Dedifferentiated amniotic fluid mesenchymal stem cell (primary cell): ENCODE data around the gene LRFN5.
"Not testable (repeated sequence)": the region's sequence is repeated elsewhere in the genome, so short reads cannot be mapped to it uniquely, and the experiment has no call there.

Experiments used
- DNase-seq: peaks from one replicate; pipeline ENCODE4 v3.0.0-alpha.2; 2016; ENCODE audit errors: extremely low spot score

Gene LRFN5

DNA sequence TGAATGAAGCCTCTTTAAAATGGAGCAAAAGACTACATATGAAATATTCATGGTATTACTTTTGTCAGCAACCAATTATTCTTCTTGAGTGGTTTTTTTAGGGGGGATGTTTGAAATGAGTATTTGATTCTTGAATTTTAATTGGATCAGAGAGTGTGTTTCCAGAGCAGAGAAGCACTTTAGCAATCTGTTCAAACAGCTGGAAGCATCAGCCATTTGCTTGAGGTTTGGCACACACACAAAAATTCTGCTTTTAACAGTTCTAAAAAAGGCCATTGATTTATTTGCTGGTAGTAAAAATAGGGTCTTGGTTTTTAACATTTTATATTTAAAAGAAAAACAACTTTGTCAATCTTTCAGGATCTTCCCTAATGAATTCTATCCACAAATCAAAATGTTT, 292.7 kb downstream of the LRFN5 start:
- no peak for DNase-seq

DNA sequence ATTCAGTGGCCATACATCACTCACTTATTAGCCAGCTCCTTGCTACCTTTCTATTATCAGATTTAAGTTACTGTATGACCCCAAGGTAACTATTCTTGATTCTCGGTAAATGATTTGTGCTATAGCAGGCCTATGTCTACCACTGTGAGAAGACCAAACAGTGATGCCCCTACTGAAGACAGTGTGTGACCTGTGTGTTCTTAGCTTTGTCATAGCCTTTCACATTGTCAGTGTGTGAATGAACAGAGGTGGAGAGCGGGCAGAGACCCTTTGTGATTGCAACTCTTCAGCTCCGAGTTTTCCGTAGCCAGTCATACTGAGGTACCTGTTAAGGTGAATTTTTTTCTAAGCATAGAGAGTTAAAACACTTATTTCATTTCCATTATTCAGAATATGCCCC, 294.0 kb downstream of the LRFN5 start:
- DNase-seq = no peak

DNA sequence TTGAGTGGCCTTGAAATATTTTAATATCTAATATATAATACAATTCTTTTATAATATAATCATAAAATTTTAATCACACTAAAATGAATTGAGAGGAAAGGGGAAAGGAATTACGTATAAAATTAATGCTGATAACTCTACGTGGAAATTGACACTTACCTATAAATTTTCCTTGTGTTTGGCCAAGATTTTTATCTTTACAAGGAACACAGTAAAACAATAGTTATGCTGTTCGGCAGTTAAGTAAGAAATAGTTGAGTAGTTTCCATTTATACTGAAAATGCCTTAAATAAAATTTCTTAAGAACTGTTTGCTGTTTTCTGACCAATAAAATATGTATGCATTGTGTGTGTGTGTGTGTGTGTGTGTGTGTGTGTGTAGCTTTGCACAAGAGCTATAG, 294.4 kb downstream of the LRFN5 start:
- no peak for DNase-seq

DNA sequence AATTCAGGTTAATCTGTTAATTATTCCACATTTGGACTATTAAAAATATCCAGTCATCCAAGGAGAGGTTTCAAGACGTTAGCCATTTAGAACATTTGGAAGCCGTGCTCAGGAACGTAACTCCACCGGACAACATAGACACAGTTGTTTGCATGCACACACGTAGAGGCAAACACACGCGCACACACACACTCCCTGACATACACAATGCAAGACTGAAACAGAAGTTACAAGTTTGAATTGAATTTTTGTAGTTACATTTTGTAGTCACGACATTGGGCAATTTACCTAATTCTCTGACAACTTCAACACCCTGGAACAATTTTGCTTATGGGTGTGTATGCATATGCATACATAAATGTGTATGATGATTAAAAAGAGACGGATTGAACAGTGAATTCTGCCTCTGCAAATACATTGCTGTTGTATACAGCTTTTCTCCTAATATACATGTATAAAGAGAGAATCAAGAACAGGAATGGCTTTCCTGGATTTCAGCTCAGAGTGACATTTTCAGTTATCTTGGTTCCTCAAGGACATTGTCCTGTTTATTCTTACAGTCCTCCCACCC, 298.8 kb downstream of the LRFN5 start:
- no peak for DNase-seq

DNA sequence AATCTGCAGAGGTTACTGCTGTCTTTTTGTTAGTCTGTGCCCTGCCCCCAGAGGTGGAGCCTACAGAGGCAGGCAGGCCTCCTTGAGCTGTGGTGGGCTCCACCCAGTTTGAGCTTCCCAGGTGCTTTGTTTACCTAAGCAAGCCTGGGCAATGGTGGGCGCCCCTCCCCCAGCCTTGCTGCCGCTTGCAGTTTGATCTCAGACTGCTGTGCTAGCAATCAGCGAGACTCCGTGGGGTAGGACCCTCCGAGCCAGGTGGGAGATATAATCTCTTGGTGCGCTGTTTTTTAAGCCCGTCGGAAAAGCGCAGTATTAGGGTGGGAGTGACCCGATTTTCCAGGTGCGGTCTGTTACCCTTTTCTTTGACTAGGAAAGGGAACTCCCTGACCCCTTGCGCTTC, 304.5 kb downstream of the LRFN5 start:
- not testable (repeated sequence) for DNase-seq

DNA sequence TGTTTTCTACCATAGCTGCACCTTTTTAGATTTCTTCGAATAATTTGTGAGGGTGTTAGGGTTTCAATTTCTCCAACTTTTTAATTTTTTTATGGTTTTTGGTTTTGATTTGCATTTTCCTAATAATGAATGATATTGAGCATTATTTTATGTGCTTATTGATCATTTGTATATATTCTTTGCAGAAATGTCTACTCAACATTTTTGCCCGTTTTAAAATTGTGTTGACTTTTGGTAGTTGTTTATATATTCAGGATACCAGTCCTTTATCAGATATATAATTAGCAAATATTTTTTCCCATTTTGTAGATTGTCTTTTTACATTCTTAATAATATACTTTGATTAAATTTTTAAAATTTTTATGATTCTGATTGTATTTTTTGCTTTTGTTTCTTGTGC, 306.7 kb downstream of the LRFN5 start:
- DNase-seq = no peak

DNA sequence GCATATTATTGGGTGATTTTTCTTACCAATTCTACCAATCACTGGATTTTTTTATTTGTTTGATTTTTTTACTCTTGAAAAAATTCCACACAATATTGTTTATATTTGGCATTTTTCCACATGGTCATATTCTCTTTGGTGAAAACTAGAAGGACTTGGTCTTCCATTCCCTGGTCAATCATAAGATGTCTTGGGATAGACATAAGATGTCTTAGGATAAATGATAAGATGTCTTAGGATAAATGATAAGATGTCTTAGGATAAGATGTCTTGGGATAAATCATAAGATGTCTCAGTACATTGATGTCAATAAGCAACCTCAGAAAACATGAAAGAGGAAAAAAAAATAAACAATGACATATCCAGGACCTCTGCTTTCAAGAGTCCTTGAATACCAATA, 309.1 kb downstream of the LRFN5 start:
- no peak for DNase-seq

DNA sequence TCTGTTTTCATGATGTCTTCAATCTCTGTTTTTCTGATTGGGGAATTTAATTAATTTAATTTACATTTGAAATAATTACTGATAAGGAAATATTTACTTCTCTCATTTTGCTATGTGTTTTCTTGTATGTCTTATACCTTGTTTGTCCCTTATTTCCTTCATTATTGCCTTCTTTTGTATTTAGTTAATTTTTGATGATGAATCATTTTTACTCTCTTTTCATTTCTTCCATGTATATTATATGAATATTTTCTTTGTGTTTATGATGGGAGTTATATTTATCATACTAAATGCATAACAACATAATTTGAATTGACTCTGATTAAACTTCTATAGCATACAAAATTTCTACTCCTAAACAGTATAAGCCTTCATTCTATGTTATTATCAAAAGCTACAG, 309.6 kb downstream of the LRFN5 start:
- DNase-seq = no peak

DNA sequence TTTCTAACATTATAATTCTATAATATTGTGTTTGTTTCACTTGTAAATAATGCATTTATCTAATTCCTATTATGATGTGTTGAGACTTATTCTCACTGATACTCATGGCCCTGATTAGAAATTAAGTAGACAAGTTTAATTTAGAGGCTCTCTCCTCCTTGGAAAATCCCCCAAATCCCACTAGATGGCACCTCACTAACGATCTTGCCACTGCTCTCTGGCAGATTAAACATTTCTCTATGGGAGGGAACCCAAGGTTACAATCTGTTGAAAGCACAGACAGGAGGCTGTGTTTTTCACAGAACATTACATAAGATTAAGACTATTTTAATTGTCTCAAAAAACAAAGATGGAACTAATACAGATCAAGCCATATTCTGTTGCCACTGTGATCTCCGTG, 318.7 kb downstream of the LRFN5 start:
- no peak for DNase-seq

DNA sequence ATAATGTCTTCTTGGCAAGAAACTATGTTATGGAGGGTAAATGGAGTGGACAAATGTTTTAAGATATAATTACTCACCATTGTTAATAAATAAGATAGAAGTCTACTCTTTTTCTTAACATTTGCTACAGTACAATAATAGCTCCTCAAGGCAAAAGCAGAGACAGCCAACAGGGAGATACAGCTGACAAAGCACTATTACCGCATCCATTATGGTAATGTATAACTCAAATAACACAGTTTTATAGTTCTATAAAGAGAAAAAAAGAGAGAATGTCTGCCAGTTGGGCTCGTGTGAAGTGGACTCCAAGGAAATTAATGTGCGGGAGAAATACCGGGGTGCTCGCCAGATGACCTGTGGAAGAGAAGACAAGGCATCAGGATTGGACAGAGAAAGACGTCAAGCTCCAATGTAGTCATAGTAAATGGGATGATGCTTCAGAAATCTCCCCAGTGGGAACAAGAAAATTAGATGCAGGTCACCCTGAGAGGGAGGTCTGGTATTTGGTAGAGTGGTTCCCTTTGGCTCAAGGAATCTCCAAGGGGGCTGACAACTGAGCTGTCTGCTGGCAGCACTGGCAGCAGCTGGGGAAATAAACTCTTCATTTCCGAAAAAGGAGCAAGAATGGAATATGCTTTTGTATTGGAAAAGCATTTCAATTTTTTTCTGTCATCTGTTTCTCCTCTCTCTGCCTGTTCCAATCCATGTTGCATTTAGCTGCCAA, 343.9 kb downstream of the LRFN5 start:
- no peak for DNase-seq
